HepG2 (cell line): ENCODE results near the gene ABCC3. TPM values are rescaled to one million over a fixed set of nuclear protein-coding genes. Genes with fewer than 3 reads are reported as not detected.

Source experiments
- BORCS8-MEF2B ChIP-seq: sonication (generic); formaldehyde crosslinking; IDR thresholded peaks from 2 replicates; pipeline ENCODE4 v1.8.0; 2022; ENCODE audit warnings: mild to moderate bottlenecking, missing genetic modification reagents
- BRF2 ChIP-seq: sonication (generic); formaldehyde crosslinking; IDR thresholded peaks from 2 replicates; pipeline ENCODE4 v1.8.1; 2022; ENCODE audit warnings: mild to moderate bottlenecking, missing genetic modification reagents
- DMAP1 ChIP-seq: IDR thresholded peaks from 2 replicates; pipeline ENCODE4 v1.6.1; 2016
- HNF1A ChIP-seq, 2 experiments: sonication (generic) in 1 of 2; formaldehyde crosslinking in 1 of 2; IDR thresholded peaks; 2 replicates each; pipeline versions ENCODE4 v1.4.0 to v1.6.1; 2016 to 2020; ENCODE audit warnings: borderline replicate concordance in 1 of 2, low read depth in 1 of 2, mild to moderate bottlenecking in 1 of 2, missing genetic modification reagents in 1 of 2
- HOXA5 ChIP-seq: sonication (generic); formaldehyde crosslinking; IDR thresholded peaks from 2 replicates; pipeline ENCODE4 v1.4.0; 2020; ENCODE audit warnings: missing genetic modification reagents
- IRF9 ChIP-seq: sonication (generic); formaldehyde crosslinking; IDR thresholded peaks from 2 replicates; pipeline ENCODE4 v1.8.0; 2022; ENCODE audit warnings: missing genetic modification reagents, mild to moderate bottlenecking, borderline replicate concordance
- MLLT10 ChIP-seq: sonication (generic); formaldehyde crosslinking; IDR thresholded peaks from 2 replicates; pipeline ENCODE4 v1.4.0; 2020; ENCODE audit warnings: missing genetic modification reagents
- MTF2 ChIP-seq: sonication (generic); formaldehyde crosslinking; IDR thresholded peaks from 2 replicates; pipeline ENCODE4 v1.5.0; 2020; ENCODE audit warnings: missing genetic modification reagents, borderline replicate concordance
- NFE2L1 ChIP-seq: sonication (generic); formaldehyde crosslinking; IDR thresholded peaks from 2 replicates; pipeline ENCODE4 v1.4.0; 2020; ENCODE audit warnings: missing genetic modification reagents, mild to moderate bottlenecking, borderline replicate concordance
- RARA ChIP-seq: IDR thresholded peaks from 2 replicates; pipeline ENCODE4 v1.6.1; 2016; ENCODE audit warnings: missing genetic modification reagents, missing compliant biosample characterization
- RBAK ChIP-seq: sonication (generic); formaldehyde crosslinking; IDR thresholded peaks from 2 replicates; pipeline ENCODE4 v1.5.1; 2020; ENCODE audit warnings: mild to moderate bottlenecking, missing genetic modification reagents
- RNF219 ChIP-seq: sonication (generic); formaldehyde crosslinking; IDR thresholded peaks from 2 replicates; pipeline ENCODE4 v1.5.0; 2020; ENCODE audit warnings: mild to moderate bottlenecking, missing genetic modification reagents
- THAP8 ChIP-seq: sonication (generic); formaldehyde crosslinking; IDR thresholded peaks from 2 replicates; pipeline ENCODE4 v1.5.1; 2020; ENCODE audit warnings: missing genetic modification reagents, mild to moderate bottlenecking, borderline replicate concordance
- ZNF12 ChIP-seq: sonication (generic); formaldehyde crosslinking; IDR thresholded peaks from 2 replicates; pipeline ENCODE4 v1.5.0; 2020; ENCODE audit warnings: missing genetic modification reagents
- ZNF329 ChIP-seq: sonication (generic); formaldehyde crosslinking; IDR thresholded peaks from 2 replicates; pipeline ENCODE4 v1.9.0; 2021; ENCODE audit warnings: low read depth, mild to moderate bottlenecking, missing genetic modification reagents
- ZNF350 ChIP-seq: sonication (generic); formaldehyde crosslinking; IDR thresholded peaks from 2 replicates; pipeline ENCODE4 v1.4.0; 2020; ENCODE audit warnings: mild to moderate bottlenecking, low read depth, missing genetic modification reagents, borderline replicate concordance
- ZNF451 ChIP-seq: sonication (generic); formaldehyde crosslinking; IDR thresholded peaks from 2 replicates; pipeline ENCODE4 v1.5.0; 2020; ENCODE audit warnings: mild to moderate bottlenecking, missing genetic modification reagents
- ZSCAN30 ChIP-seq: sonication (generic); formaldehyde crosslinking; IDR thresholded peaks from 2 replicates; pipeline ENCODE4 v1.5.0; 2020; ENCODE audit warnings: mild to moderate bottlenecking, missing genetic modification reagents
- polyA plus RNA-seq, 8 experiments: library from polyadenylated mRNA; depleted of rRNA in 3 of 8; stranded (reverse) in 7 of 8; unstranded in 1 of 8; fragments of >200 nt; fragmentation: Illumina TruSeq in 4 of 8; extraction: Trizol in 4 of 8; gene quantifications; 2 replicates each; pipeline versions ENCODE4 v1.2.1 to v1.2.3, GENCODE V29; 2011 to 2016; ENCODE audit warnings: low read depth in 4 of 8, missing spikeins in 1 of 8, mixed read lengths in 1 of 8; ENCODE audit not compliant: insufficient read depth in 1 of 8
- total RNA-seq, 5 experiments: library from RNA; depleted of rRNA; stranded (reverse); fragments of >200 nt; fragmentation: Illumina TruSeq; extraction: Trizol; gene quantifications; 2 replicates each; pipeline ENCODE4 v1.2.3, GENCODE V29; 2016; ENCODE audit warnings: low read depth in 1 of 5

ABCC3 gene
- total and polyA plus RNA-seq, 2 of the 13 experiments (the other 11 are each of a cell fraction or from before 2014, with no cell fraction given): 25.2 to 50.7 TPM

- no peak for TF ChIP-seq NFE2L1
- no peak for TF ChIP-seq RBAK
- TF ChIP-seq RARA (CRISPR knock-in tag): peak; percentile 95
- peak; percentile 86; the same call in 1 of the 2 replicates for TF ChIP-seq ZNF451 (CRISPR knock-in tag)
- TF ChIP-seq DMAP1 (CRISPR knock-in tag): peak; percentile 91
- peak; percentile 98; the same call in 1 of the 2 replicates for TF ChIP-seq ZNF350 (CRISPR knock-in tag)
- TF ChIP-seq THAP8 (CRISPR knock-in tag): no peak
- peak; percentile 93 for TF ChIP-seq HOXA5 (CRISPR knock-in tag)
- peak; percentile 94 for TF ChIP-seq IRF9 (CRISPR knock-in tag)
- TF ChIP-seq ZSCAN30: 0 out of 2 replicates have a peak, but pooled peaks have one; percentile 97
- peak; percentile 70 for TF ChIP-seq HNF1A (IDR thresholded peaks at IDR 0.05; ENCODE audit: low read depth)
- TF ChIP-seq HNF1A (CRISPR knock-in tag; IDR thresholded peaks at IDR 0.05; ENCODE audit: borderline replicate concordance): peak; percentile 95
- TF ChIP-seq BRF2 (CRISPR knock-in tag): peak; percentile 84; the same call in 1 of the 2 replicates
- peak; percentile 90 for TF ChIP-seq BORCS8-MEF2B
- TF ChIP-seq ZNF329: no peak
- peak; percentile 93; the same call in 1 of the 2 replicates for TF ChIP-seq RNF219
- no peak for TF ChIP-seq MLLT10 (CRISPR knock-in tag)
- TF ChIP-seq MTF2 (CRISPR knock-in tag): no peak; the same call in 1 of the 2 replicates
- TF ChIP-seq ZNF12 (CRISPR knock-in tag): 0 out of 2 replicates have a peak, but pooled peaks have one; percentile 65
These were observed 50.1 kb downstream of the ABCC3 start (continued) for GRCh38 chr17:50684612-50685333.
